ENCODE data around the gene ZNF143.

The ZNF143 gene

GRCh38 chr11:9576701-9577381, 116.0 kb downstream of the ZNF143 start:
- no peak for DNase-seq

GRCh38 chr11:9577556-9577955, 116.7 kb downstream of the ZNF143 start:
- DNase-seq, result no peak

All from activated CD4-positive, alpha-beta T cell treated with anti-CD3 and anti-CD28 coated beads, Interleukin-2, amount 50 U/mL, for 4 hours (primary cell).